Activated CD8-positive, alpha-beta T cell treated with anti-CD3 and anti-CD28 coated beads for 36 hours (primary cell): ENCODE measurements around the gene RNPS1. TPM values are rescaled to one million over a fixed set of nuclear protein-coding genes. Genes with fewer than 3 reads are reported as not detected.

Source experiments
- ATAC-seq: fragments of 200-7000 bp; cut with Tn5 transposase; one replicate; pipeline ENCODE4 v1.10.0; 2021; ENCODE audit warnings: mild to moderate bottlenecking, moderate library complexity
- CTCF ChIA-PET: fragments of 350-600 bp; sonication (Branson Sonifier 250); formaldehyde crosslinking; loops from one replicate; lab custom pipeline; 2021; ENCODE audit warnings: antibody characterized with exemption; lab: Charles Lee
- POLR2A ChIA-PET: fragments of 350-600 bp; sonication (Branson Sonifier 250); formaldehyde crosslinking; loops from one replicate; lab custom pipeline; 2021; ENCODE audit warnings: antibody characterized with exemption; lab: Charles Lee
- DNase-seq: peaks from one replicate; pipeline ENCODE4 v3.0.0-alpha.2; 2020
- H3K27ac Mint-ChIP-seq: one replicate; pipeline ENCODE4 v1.8.0; 2021; ENCODE audit warnings: mild to moderate bottlenecking, mixed read lengths
- H3K27me3 Mint-ChIP-seq: one replicate; pipeline ENCODE4 v1.8.0; 2021; ENCODE audit warnings: mixed read lengths
- H3K36me3 Mint-ChIP-seq: one replicate; pipeline ENCODE4 v1.8.0; 2021; ENCODE audit warnings: low read depth, mixed read lengths
- H3K4me1 Mint-ChIP-seq: one replicate; pipeline ENCODE4 v1.8.0; 2021; ENCODE audit warnings: low read depth, mixed read lengths
- H3K4me3 Mint-ChIP-seq: one replicate; pipeline ENCODE4 v1.8.0; 2021; ENCODE audit warnings: mild to moderate bottlenecking, moderate library complexity, mixed read lengths
- H3K9me3 Mint-ChIP-seq: one replicate; pipeline ENCODE4 v1.8.0; 2021; ENCODE audit warnings: mixed read lengths
- CTCF ChIP-seq: fragments of 200-600 bp; IDR thresholded peaks from one replicate; pipeline ENCODE4 v1.8.0; 2022; ENCODE audit warnings: antibody characterized with exemption, mild to moderate bottlenecking
- intact Hi-C: fragments of 100-400 bp; cut with micrococcal nuclease; formaldehyde crosslinking; loops from one replicate; pipeline ENCODE4 v1.10.0; 2022
- total RNA-seq, 2 experiments: library from RNA; stranded (reverse); gene quantifications; one replicate each; pipeline ENCODE4 v1.2.3, GENCODE V29; 2021

Gene RNPS1
- total RNA-seq, 2 experiments from 2014 or later, result 334 to 358 TPM

- H3K9me3 Mint-ChIP-seq, result no peaks in the 10 kb centered on the region
- H3K4me3 Mint-ChIP-seq, result no peak overlapping the region
- no peak for TF ChIP-seq CTCF
- DNase-seq, result no peak
- intact Hi-C loops, result no loop called here
- H3K27ac Mint-ChIP-seq, result no peak overlapping the region
- H3K27me3 Mint-ChIP-seq, result no peaks in the 10 kb centered on the region
- ATAC-seq, result no peak
- H3K36me3 Mint-ChIP-seq, result peaks cover 70% of the 10 kb centered on the region
- peaks cover 5% of the 10 kb centered on the region for H3K4me1 Mint-ChIP-seq
- POLR2A ChIA-PET, result interaction anchor here (0.7 to 2.3 kb wide), 9 partner anchors 10 to 276 kb away, joined by 3 to 7 read pairs (median 4); partner anchors contain the start of gene RNPS1
- CTCF ChIA-PET, result interaction anchor here (1.2 kb wide), 1 partner anchor 11 kb away, joined by 3 read pairs; no protein-coding TSS in a partner anchor
Observed at GRCh38 chr16:2257726-2258125, 10.2 kb downstream of the RNPS1 start.

GRCh38 chr16:2256531-2257140, 11.3 kb downstream of the RNPS1 start:
- Mint-ChIP-seq H3K4me3 (no peak overlapping the region), H3K9me3 (no peaks in the 10 kb centered on the region), H3K27me3 (no peaks in the 10 kb centered on the region), H3K27ac (peak overlapping the region; percentile 39), H3K4me1 (peaks cover 9% of the 10 kb centered on the region), H3K36me3 (peaks cover 61% of the 10 kb centered on the region)
- TF ChIP-seq CTCF, result no peak
- ATAC-seq, result no peak
- intact Hi-C loops, result no loop called here
- ChIA-PET CTCF (interaction anchor here (1.2 kb wide), 1 partner anchor 10 kb away, joined by 3 read pairs; no protein-coding TSS in a partner anchor), POLR2A (interaction anchor here (0.8 to 2.3 kb wide), 9 partner anchors 9 to 105 kb away, joined by 3 to 7 read pairs (median 4); no protein-coding TSS in a partner anchor)
- DNase-seq, result no peak

- Mint-ChIP-seq H3K27ac (peak overlapping the region; percentile 49), H3K27me3 (no peaks in the 10 kb centered on the region), H3K9me3 (no peaks in the 10 kb centered on the region), H3K36me3 (peaks cover 51% of the 10 kb centered on the region), H3K4me1 (peaks cover 14% of the 10 kb centered on the region), H3K4me3 (no peak overlapping the region)
- intact Hi-C loops, result no loop called here
- ChIA-PET CTCF (interaction anchor here (2.7 kb wide), 2 partner anchors 10 to 28 kb away, joined by 9 to 10 read pairs; no protein-coding TSS in a partner anchor), POLR2A (interaction anchor here (0.6 to 3.8 kb wide), 11 partner anchors 8 to 272 kb away, joined by 3 to 59 read pairs (median 4); partner anchors contain the start of gene TRAF7)
- TF ChIP-seq CTCF, result no peak
- DNase-seq (no peak), ATAC-seq (no peak)
Observed at GRCh38 chr16:2253293-2253692, 14.6 kb downstream of the RNPS1 start.

- Mint-ChIP-seq H3K4me3 (peak overlapping the region; percentile 7), H3K9me3 (no peaks in the 10 kb centered on the region), H3K27me3 (no peaks in the 10 kb centered on the region), H3K4me1 (peaks cover 14% of the 10 kb centered on the region), H3K27ac (peak overlapping the region; percentile 49), H3K36me3 (peaks cover 46% of the 10 kb centered on the region)
- TF ChIP-seq CTCF, result no peak
- intact Hi-C loops, result no loop called here
- ATAC-seq (no peak), DNase-seq (no peak)
- POLR2A ChIA-PET, result interaction anchor here (0.6 to 3.8 kb wide), 13 partner anchors 9 to 272 kb away, joined by 3 to 59 read pairs (median 7); partner anchors contain the start of genes DNASE1L2, PGP and TRAF7
- CTCF ChIA-PET, result interaction anchor here (1.1 to 3.1 kb wide), 4 partner anchors 10 to 248 kb away, joined by 3 to 24 read pairs (median 10); partner anchors contain the start of gene CASKIN1
Observed at GRCh38 chr16:2252806-2253148, 15.1 kb downstream of the RNPS1 start.
